D721Med (cell line): ENCODE measurements around the gene MAP7D2.
"Not testable (repeated sequence)": the region's sequence is repeated elsewhere in the genome, so short reads cannot be mapped to it uniquely, and the experiment has no call there.

ENCODE experiments used
- DNase-seq: peaks from one replicate; pipeline ENCODE4 v3.0.0; 2011; ENCODE audit warnings: low spot score; ENCODE audit not compliant: insufficient read length
- FAIRE-seq: peaks from 2 replicates; lab custom pipeline; 2011; peaks lifted over from hg19 to GRCh38; lab: Jason Lieb, UNC
- TF ChIP-seq, protein P1 (sequence below): IDR thresholded peaks from 2 replicates; pipeline ENCODE4 v1.5.1; 2012; ENCODE audit warnings: mild to moderate bottlenecking, control low read depth; ENCODE audit not compliant: insufficient read depth; ENCODE audit errors: missing control alignments

MAP7D2 gene

DNA sequence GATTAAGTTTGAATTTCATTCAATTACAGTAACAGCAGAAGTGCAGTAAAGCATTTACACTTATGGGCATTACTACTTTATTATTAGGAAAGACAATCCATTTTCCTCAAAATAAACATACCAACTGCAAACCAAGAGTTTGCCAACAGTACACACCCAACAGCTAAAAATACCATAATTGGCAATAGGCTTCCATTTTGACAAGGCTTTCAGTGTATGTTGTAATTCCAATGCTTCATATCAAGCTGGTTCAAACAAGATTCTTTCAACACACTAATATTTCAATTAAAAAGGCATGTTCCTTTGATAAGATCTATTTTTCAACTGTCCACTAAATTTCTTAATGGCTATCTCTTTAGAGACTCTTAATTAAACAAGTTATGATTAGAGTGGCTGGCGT is 12.8 kb upstream of the MAP7D2 start:
- TF ChIP-seq, protein P1, sequence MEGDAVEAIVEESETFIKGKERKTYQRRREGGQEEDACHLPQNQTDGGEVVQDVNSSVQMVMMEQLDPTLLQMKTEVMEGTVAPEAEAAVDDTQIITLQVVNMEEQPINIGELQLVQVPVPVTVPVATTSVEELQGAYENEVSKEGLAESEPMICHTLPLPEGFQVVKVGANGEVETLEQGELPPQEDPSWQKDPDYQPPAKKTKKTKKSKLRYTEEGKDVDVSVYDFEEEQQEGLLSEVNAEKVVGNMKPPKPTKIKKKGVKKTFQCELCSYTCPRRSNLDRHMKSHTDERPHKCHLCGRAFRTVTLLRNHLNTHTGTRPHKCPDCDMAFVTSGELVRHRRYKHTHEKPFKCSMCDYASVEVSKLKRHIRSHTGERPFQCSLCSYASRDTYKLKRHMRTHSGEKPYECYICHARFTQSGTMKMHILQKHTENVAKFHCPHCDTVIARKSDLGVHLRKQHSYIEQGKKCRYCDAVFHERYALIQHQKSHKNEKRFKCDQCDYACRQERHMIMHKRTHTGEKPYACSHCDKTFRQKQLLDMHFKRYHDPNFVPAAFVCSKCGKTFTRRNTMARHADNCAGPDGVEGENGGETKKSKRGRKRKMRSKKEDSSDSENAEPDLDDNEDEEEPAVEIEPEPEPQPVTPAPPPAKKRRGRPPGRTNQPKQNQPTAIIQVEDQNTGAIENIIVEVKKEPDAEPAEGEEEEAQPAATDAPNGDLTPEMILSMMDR, result no peak
- DNase-seq (no peak), FAIRE-seq (no peak)

DNA sequence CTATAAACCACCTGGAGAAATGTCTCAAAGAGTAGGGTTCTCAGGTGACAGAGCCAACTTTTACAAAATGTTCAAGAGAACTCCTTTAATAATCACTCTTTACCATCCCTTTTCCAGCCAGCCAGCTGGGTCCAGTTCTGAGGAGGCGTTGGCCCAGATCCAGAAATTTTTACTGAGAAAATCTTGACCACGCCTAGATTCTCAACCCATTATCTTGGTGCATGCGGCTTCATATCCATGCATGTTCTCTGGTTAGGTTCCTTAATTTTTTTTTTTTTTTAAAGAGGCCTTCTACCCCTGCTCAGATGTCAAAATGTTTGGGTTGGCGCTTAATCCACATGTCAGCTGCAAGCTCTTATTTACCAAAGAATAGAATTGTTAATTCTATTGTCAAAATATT is 12.0 kb upstream of the MAP7D2 start:
- FAIRE-seq (no peak), DNase-seq (no peak)
- TF ChIP-seq, protein P1, result no peak

DNA sequence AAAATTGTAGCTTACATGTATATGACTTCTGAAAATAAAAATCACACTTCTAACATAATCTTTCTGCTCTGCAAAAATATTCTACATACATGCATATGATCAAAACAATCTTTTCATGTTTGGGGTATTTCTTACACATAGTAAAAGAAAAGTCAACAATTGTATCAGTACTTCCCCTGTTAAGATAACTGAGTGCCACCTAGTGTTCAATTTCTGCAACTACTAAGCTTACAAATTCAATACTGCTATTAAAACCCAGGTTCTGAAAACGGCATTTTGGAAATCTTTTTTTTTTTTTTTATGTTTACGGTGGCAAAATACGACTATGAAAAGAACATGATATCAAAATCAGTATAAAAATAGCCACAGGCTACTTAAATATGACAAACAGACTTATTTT is 10.7 kb upstream of the MAP7D2 start:
- not testable (repeated sequence) for DNase-seq
- FAIRE-seq, result peak; percentile 44

DNA sequence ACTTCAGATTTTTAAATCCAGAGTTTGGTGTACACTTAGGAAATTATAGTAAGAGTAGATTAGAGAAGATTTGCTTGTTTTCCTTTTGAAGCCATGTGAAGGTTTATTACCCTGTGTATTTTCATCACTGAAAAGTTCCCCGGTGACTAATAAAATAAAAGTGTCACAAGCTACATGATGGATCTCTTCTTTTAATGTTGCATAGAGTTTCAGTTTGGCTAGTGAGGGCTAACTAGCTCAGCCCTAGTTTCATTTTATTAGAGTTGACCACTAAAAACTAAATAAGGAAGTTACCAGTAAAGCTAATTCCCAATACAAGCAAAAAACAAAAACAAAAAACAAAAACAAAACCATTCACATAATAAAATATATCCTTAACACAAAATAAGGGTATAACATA is 10.1 kb upstream of the MAP7D2 start:
- not testable (repeated sequence) for DNase-seq, FAIRE-seq

DNA sequence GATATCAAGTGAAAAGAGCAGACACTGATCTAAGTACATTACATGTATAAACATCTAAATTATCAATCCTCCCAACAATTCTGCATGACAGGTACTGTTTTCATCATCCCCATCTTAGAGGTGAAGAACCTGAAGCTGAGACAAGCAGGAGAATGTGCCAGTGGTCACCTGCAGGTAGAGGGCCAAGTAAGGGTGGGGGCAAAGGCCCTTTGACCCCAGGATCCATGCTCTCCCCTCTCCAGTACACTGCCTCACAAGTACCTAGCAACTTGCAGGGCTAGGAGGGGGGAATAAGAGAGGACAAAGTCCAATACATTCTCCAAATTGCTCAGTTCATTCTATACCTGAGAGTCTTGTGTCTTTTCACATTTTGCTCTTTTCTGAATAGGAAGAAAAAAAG is 8.3 kb upstream of the MAP7D2 start:
- DNase-seq (no peak), FAIRE-seq (no peak)
- TF ChIP-seq, protein P1, result no peak

DNA sequence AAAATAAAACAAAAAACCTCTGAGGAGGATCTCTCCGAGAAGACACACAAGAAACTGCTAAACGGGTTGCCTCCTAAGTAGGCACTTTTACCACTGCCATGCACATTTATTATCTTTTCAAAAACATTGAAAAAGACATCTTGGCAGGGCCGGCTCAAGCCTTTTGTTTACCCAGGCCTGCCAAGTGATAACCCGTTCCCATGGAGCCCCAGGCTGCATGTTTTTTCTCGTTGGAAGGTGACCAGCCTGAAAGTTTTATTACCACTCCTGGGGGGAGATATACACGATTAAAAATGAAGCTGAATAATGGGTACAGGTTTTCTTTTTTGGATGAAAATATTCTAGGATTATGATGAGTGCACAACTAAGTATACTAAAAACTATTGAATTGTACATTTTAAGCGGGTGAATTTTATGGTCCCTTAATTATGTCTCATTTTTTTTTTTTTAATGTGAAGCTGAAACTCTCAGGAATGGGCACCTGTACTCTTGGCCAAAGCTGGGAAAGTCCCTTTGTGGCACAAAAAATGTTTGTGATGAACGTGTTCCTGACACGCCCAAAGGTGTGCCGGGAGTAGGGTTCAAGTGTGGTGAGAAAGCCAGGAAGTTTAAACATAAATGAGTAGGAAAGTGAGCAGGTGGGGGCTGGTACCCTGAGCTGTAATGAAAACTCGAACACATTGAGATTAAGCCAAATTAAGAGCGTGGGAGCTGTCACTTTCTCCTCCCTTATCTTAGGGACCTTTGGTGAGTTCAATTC is 1.5 kb upstream of the MAP7D2 start:
- TF ChIP-seq, protein P1, result no peak
- no peak for DNase-seq
- no peak for FAIRE-seq

DNA sequence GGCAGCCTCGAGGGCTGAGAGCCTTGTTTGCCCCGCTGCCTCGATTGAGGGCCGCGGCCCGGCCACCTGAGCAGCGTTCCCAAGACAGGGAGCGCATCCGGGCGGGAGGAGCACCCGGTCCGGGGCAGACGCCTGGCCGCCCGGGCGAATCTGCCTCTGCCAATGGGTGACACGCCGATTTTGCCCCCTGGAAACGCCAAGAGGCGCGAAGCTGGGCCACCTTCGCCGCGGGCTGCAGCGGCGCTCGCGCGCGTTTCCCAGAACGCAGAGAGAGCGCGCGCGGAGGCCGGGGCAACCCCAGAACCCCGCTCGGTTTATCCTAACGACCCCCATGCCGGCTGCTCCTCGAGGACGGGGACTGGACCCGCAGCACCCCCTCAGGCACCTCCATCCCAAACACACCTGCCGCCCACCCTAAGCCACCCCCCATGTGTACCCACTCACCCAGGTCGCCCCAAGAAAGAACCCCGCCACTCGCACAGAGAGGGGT is 575 bp downstream of the MAP7D2 start:
- TF ChIP-seq, protein P1, result no peak
- FAIRE-seq (no peak), DNase-seq (no peak)

DNA sequence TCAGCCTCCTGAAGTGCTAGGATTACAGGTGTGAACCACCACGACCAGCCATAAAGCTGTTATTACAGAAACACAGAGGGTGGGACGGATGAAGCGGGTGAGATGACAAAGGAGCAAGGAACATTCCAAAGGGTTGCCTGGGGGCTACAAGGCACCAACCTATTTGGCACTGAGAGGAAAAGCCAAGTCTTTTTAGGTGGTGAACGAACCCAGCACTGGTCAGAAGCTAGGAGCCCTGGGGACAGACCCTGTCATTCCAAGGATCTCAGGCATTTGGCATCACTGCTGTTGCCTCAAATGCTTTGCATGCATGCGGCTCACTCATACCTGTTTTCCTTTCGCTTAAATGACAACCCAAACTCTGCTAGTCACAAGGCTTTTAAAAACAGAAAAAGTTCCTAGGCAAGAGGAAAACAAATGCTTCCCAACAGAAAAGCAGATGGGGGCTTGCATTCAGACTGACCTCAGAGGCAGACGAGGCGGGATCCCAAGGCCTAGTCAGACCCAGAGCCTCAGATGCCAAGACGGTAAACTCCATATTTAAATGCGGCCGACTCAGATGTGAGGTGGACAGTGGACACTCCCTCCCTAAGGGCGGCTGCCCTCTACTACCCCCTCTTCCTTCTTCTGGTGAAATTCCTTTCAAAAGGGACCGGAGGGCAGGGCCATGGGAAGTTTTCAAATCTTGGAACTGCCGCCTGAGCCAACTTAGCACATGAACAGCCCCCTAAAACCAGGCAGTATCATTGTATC is 4.5 kb downstream of the MAP7D2 start:
- FAIRE-seq (no peak), DNase-seq (no peak)
- TF ChIP-seq, protein P1, result no peak
